HT-29 (cell line): ENCODE results near the gene PLXNB2. TPM values are rescaled to one million over a fixed set of nuclear protein-coding genes. Genes with fewer than 3 reads are reported as not detected.

ENCODE experiments used
- DNase-seq: peaks from one replicate; pipeline ENCODE4 v3.0.0-alpha.2; 2015; ENCODE audit warnings: low spot score
- total RNA-seq: library from RNA; depleted of rRNA; stranded (reverse); fragments of >200 nt; shearing (Covaris generic); gene quantifications from 2 replicates; pipeline ENCODE4 v1.2.3, GENCODE V29; 2014

PLXNB2 gene
- total RNA-seq, 1 experiment from 2014 or later = 247 TPM

GRCh38 chr22:50311606-50312351 lies 4.3 kb upstream of the PLXNB2 start:
- no peak for DNase-seq

GRCh38 chr22:50310949-50311444 lies 3.6 kb upstream of the PLXNB2 start:
- no peak for DNase-seq

- no peak for DNase-seq
These were observed 2.7 kb upstream of the PLXNB2 start for GRCh38 chr22:50310031-50310722.

GRCh38 chr22:50309601-50309991 lies 2.1 kb upstream of the PLXNB2 start:
- DNase-seq = no peak

- DNase-seq = no peak
These were observed 1.6 kb upstream of the PLXNB2 start for GRCh38 chr22:50308986-50309600.

GRCh38 chr22:50308597-50308935 lies 1.1 kb upstream of the PLXNB2 start:
- DNase-seq = peak; percentile 37

- no peak for DNase-seq
These were observed 597 bp upstream of the PLXNB2 start for GRCh38 chr22:50307890-50308596.

- DNase-seq = peak; percentile 82
These were observed 1.4 kb downstream of the PLXNB2 start for GRCh38 chr22:50305923-50306566.

- DNase-seq = peak; percentile 41
These were observed 2.0 kb downstream of the PLXNB2 start for GRCh38 chr22:50305393-50305922.

GRCh38 chr22:50304528-50305392 lies 2.7 kb downstream of the PLXNB2 start:
- DNase-seq = peak; percentile 39

- peak; percentile 71 for DNase-seq
These were observed 3.5 kb downstream of the PLXNB2 start for GRCh38 chr22:50303848-50304527.

- no peak for DNase-seq
These were observed 4.0 kb downstream of the PLXNB2 start for GRCh38 chr22:50303515-50303847.

- DNase-seq = no peak
These were observed 4.9 kb downstream of the PLXNB2 start for GRCh38 chr22:50302564-50302963.

GRCh38 chr22:50302041-50302541 lies 5.4 kb downstream of the PLXNB2 start:
- peak; percentile 23 for DNase-seq

- DNase-seq = peak; percentile 38
These were observed 5.9 kb downstream of the PLXNB2 start for GRCh38 chr22:50301581-50301991.

- peak; percentile 10 for DNase-seq
These were observed 6.7 kb downstream of the PLXNB2 start for GRCh38 chr22:50300620-50301257.

GRCh38 chr22:50299785-50300619 lies 7.4 kb downstream of the PLXNB2 start:
- peak; percentile 52 for DNase-seq
